GM23338 (cell line): Measurements from ENCODE around the gene DHX30. TPM values are rescaled to one million over a fixed set of nuclear protein-coding genes. Genes with fewer than 3 reads are reported as not detected.

Source experiments
- ATAC-seq: fragments of 200-7000 bp; cut with Tn5 transposase; 3 replicates; pipeline ENCODE4 v1.9.1; 2020
- DNase-seq: peaks from one replicate; pipeline ENCODE4 v3.0.0-alpha.2; 2015; ENCODE audit warnings: low spot score
- H2AFZ ChIP-seq: fragments of 200-600 bp; sonication (generic); 2 replicates; pipeline ENCODE4 v1.8.0; 2016; ENCODE audit warnings: antibody characterized with exemption, mild to moderate bottlenecking, moderate library complexity
- H3F3A ChIP-seq: fragments of 200-600 bp; sonication (generic); replicated peaks from 2 replicates; pipeline ENCODE4 v1.8.0; 2017; ENCODE audit warnings: antibody characterized with exemption, mixed run types, low read depth
- H3K27ac ChIP-seq: fragments of 200-600 bp; sonication (generic); 2 replicates; pipeline ENCODE4 v1.6.1; 2016; ENCODE audit warnings: low read depth
- H3K27me3 ChIP-seq: fragments of 200-600 bp; sonication (generic); 2 replicates; pipeline ENCODE4 v1.8.0; 2016; ENCODE audit warnings: mild to moderate bottlenecking, mixed run types, moderate library complexity; ENCODE audit not compliant: insufficient read depth
- H3K36me3 ChIP-seq: fragments of 200-600 bp; sonication (generic); 2 replicates; pipeline ENCODE4 v1.8.0; 2016; ENCODE audit warnings: mild to moderate bottlenecking; ENCODE audit not compliant: insufficient read depth
- H3K4me1 ChIP-seq: fragments of 200-600 bp; sonication (generic); 2 replicates; pipeline ENCODE4 v1.8.0; 2016; ENCODE audit warnings: mild to moderate bottlenecking, moderate library complexity; ENCODE audit not compliant: insufficient read depth
- H3K4me2 ChIP-seq: fragments of 200-600 bp; sonication (generic); 2 replicates; pipeline ENCODE4 v1.7.1; 2017; ENCODE audit warnings: mixed run types
- H3K4me3 ChIP-seq: fragments of 200-600 bp; sonication (generic); 2 replicates; pipeline ENCODE4 v1.6.1; 2016; ENCODE audit warnings: mixed run types
- H3K79me2 ChIP-seq: fragments of 200-600 bp; sonication (generic); replicated peaks from 2 replicates; pipeline ENCODE4 v1.8.0; 2017; ENCODE audit warnings: mild to moderate bottlenecking; ENCODE audit not compliant: insufficient read depth
- H3K9me2 ChIP-seq: fragments of 200-600 bp; sonication (generic); 2 replicates; pipeline ENCODE4 v1.8.0; 2017; ENCODE audit not compliant: insufficient read depth
- H4K20me1 ChIP-seq: fragments of 200-600 bp; sonication (generic); replicated peaks from 2 replicates; pipeline ENCODE4 v1.8.0; 2017; ENCODE audit warnings: mild to moderate bottlenecking; ENCODE audit not compliant: insufficient read depth
- H3K27ac Mint-ChIP-seq: 2 replicates; pipeline ENCODE4 v1.8.0; 2020; ENCODE audit warnings: inconsistent platforms, mild to moderate bottlenecking, moderate library complexity, mixed read lengths
- H3K27me3 Mint-ChIP-seq: 3 replicates; pipeline ENCODE4 v1.8.0; 2022; ENCODE audit warnings: low read depth, mild to moderate bottlenecking, moderate library complexity, mixed read lengths, inconsistent platforms; ENCODE audit not compliant: insufficient read depth, poor library complexity
- H3K36me3 Mint-ChIP-seq: 3 replicates; pipeline ENCODE4 v1.8.0; 2021; ENCODE audit warnings: low read depth, mild to moderate bottlenecking, inconsistent platforms, moderate library complexity, mixed read lengths
- H3K4me1 Mint-ChIP-seq: 3 replicates; pipeline ENCODE4 v1.8.0; 2020; ENCODE audit warnings: mild to moderate bottlenecking, inconsistent platforms, mixed read lengths
- H3K4me3 Mint-ChIP-seq: 3 replicates; pipeline ENCODE4 v1.8.0; 2021; ENCODE audit warnings: moderate library complexity, mild to moderate bottlenecking, inconsistent platforms, mixed read lengths
- H3K9me3 Mint-ChIP-seq: 3 replicates; pipeline ENCODE4 v1.8.0; 2020; ENCODE audit warnings: moderate library complexity, mild to moderate bottlenecking, inconsistent platforms, mixed read lengths
- CREB1 ChIP-seq: fragments of 250-450 bp; sonication (Bioruptor Pico); IDR thresholded peaks from 2 replicates; pipeline ENCODE4 v1.5.0; 2020; ENCODE audit warnings: low read depth, mild to moderate bottlenecking, moderate library complexity
- JUNB ChIP-seq: IDR thresholded peaks from one replicate; pipeline ENCODE4 v1.6.1; 2016; ENCODE audit warnings: antibody characterized with exemption; ENCODE audit not compliant: unreplicated experiment
- REST ChIP-seq: IDR thresholded peaks from one replicate; pipeline ENCODE4 v1.6.1; 2018; ENCODE audit warnings: antibody characterized with exemption; ENCODE audit not compliant: unreplicated experiment
- STAT1 ChIP-seq: IDR thresholded peaks from one replicate; pipeline ENCODE4 v1.6.1; 2016; ENCODE audit warnings: antibody characterized with exemption; ENCODE audit not compliant: unreplicated experiment
- polyA plus RNA-seq: library from polyadenylated mRNA; unstranded; fragments of >200 nt; fragmentation: Nextera tagmentation; extraction: Ambion mirVana; gene quantifications from 2 replicates; pipeline ENCODE4 v1.2.1, GENCODE V29; 2016
- total RNA-seq: library from RNA; depleted of rRNA; stranded (reverse); fragments of >200 nt; shearing (Covaris generic); gene quantifications from 2 replicates; pipeline ENCODE4 v1.2.3, GENCODE V29; 2014
- TF ChIP-seq, protein P1 (sequence below), 2 experiments: fragments of 200-600 bp in 1 of 2; sonication (generic) in 1 of 2; conservative IDR thresholded peaks; 2 replicates each; pipeline versions ENCODE4 v1.5.1 to v1.6.1; 2016 to 2017; ENCODE audit warnings: antibody characterized with exemption in 2 of 2, low read depth in 2 of 2, mild to moderate bottlenecking in 2 of 2, moderate library complexity in 1 of 2

The DHX30 gene
- total and polyA plus RNA-seq, 2 experiments from 2014 or later: 47.5 to 125 TPM

GRCh38 chr3:47854267-47854666, 51.3 kb downstream of the DHX30 start:
- H3K27ac ChIP-seq: no peak overlapping the region
- H3K4me1 ChIP-seq: no peaks in the 10 kb centered on the region
- no peak for ATAC-seq
- no peak overlapping the region for H3K27ac Mint-ChIP-seq
- no peaks in the 10 kb centered on the region; the same call in none of the 2 replicates for H3K36me3 ChIP-seq
- H2AFZ ChIP-seq: no peak overlapping the region
- no peak for DNase-seq
- H3K79me2 ChIP-seq: no peaks in the 10 kb centered on the region
- TF ChIP-seq CREB1: no peak
- TF ChIP-seq, protein P1, sequence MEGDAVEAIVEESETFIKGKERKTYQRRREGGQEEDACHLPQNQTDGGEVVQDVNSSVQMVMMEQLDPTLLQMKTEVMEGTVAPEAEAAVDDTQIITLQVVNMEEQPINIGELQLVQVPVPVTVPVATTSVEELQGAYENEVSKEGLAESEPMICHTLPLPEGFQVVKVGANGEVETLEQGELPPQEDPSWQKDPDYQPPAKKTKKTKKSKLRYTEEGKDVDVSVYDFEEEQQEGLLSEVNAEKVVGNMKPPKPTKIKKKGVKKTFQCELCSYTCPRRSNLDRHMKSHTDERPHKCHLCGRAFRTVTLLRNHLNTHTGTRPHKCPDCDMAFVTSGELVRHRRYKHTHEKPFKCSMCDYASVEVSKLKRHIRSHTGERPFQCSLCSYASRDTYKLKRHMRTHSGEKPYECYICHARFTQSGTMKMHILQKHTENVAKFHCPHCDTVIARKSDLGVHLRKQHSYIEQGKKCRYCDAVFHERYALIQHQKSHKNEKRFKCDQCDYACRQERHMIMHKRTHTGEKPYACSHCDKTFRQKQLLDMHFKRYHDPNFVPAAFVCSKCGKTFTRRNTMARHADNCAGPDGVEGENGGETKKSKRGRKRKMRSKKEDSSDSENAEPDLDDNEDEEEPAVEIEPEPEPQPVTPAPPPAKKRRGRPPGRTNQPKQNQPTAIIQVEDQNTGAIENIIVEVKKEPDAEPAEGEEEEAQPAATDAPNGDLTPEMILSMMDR (conservative IDR thresholded peaks at IDR 0.05; ENCODE audit: low read depth in 2 of 2): no peak
- peaks cover 43% of the 10 kb centered on the region for H3K27me3 Mint-ChIP-seq
- no peak overlapping the region for H3K4me3 Mint-ChIP-seq
- no peak overlapping the region for H3K4me2 ChIP-seq
- no peaks in the 10 kb centered on the region for H3K9me2 ChIP-seq
- H4K20me1 ChIP-seq: peaks cover 6% of the 10 kb centered on the region
- peaks cover 27% of the 10 kb centered on the region for H3F3A ChIP-seq
- peaks cover 2% of the 10 kb centered on the region for H3K4me1 Mint-ChIP-seq
- peaks cover 62% of the 10 kb centered on the region for H3K36me3 Mint-ChIP-seq
- no peaks in the 10 kb centered on the region for H3K27me3 ChIP-seq
- H3K4me3 ChIP-seq: no peak overlapping the region
- H3K9me3 Mint-ChIP-seq: no peaks in the 10 kb centered on the region

DNA sequence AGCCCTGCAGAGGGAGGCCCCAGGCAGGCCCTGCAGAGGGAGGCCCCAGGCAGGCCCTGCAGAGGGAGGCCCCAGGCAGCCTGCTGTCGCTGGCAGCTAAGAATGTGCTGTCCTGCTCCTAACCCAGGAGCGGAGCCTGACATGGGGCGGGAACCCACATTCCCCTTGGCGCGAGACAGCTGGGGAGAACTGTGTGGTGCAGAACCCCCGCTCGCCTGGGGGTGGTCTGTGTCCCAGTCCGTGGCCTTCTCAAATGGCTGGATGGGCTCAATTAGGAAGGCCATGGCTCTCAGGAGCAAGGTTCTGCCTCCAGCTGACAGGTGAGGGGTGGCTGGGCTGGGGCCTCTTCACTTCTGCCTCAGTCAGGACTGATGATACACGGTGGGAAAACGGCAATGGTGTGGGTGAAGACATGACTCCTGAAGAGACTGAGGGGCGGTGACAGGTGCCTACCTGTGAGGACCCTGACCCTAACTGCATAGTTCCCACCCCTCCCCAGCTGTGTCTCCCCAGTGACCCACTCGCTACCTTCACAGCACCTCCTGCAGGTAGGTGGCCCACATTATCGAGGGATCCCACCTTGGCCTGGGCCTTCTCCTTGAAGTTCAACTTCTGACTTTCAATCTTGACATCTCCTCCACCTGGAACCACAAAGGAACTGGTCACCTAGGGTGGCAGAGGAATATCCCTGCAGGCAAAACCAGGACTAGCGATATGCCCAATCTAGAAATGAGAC, 52.0 kb downstream of the DHX30 start:
- Mint-ChIP-seq H3K36me3 (peaks cover 59% of the 10 kb centered on the region), H3K4me1 (peaks cover 2% of the 10 kb centered on the region), H3K4me3 (no peak overlapping the region), H3K27me3 (peaks cover 37% of the 10 kb centered on the region), H3K9me3 (no peaks in the 10 kb centered on the region), H3K27ac (no peak overlapping the region)
- TF ChIP-seq JUNB: no peak
- TF ChIP-seq, protein P1 (conservative IDR thresholded peaks at IDR 0.05; ENCODE audit: low read depth in 2 of 2): peak in 1 of 2 experiments; percentile 41; a peak in 3 of 4 replicates
- no peak for TF ChIP-seq REST
- no peak for TF ChIP-seq STAT1
- H3K27ac ChIP-seq: no peak overlapping the region
- no peaks in the 10 kb centered on the region for H3K9me2 ChIP-seq
- H3F3A ChIP-seq: peaks cover 21% of the 10 kb centered on the region
- no peaks in the 10 kb centered on the region; the same call in none of the 2 replicates for H3K36me3 ChIP-seq
- no peak for ATAC-seq
- no peak overlapping the region for H2AFZ ChIP-seq
- no peak overlapping the region for H3K4me3 ChIP-seq
- no peak for DNase-seq
- no peaks in the 10 kb centered on the region for H3K27me3 ChIP-seq
- no peaks in the 10 kb centered on the region for H3K79me2 ChIP-seq
- H4K20me1 ChIP-seq: peaks cover 6% of the 10 kb centered on the region
- no peak overlapping the region for H3K4me2 ChIP-seq
- no peaks in the 10 kb centered on the region for H3K4me1 ChIP-seq
